ENCODE measurements around the gene MEGF9. TPM values are rescaled to one million over a fixed set of nuclear protein-coding genes. Genes with fewer than 3 reads are reported as not detected.

Gene MEGF9
- total RNA-seq, 4 donors from 2014 or later, result 19.7 to 24.7 (median 21.5) TPM

DNA sequence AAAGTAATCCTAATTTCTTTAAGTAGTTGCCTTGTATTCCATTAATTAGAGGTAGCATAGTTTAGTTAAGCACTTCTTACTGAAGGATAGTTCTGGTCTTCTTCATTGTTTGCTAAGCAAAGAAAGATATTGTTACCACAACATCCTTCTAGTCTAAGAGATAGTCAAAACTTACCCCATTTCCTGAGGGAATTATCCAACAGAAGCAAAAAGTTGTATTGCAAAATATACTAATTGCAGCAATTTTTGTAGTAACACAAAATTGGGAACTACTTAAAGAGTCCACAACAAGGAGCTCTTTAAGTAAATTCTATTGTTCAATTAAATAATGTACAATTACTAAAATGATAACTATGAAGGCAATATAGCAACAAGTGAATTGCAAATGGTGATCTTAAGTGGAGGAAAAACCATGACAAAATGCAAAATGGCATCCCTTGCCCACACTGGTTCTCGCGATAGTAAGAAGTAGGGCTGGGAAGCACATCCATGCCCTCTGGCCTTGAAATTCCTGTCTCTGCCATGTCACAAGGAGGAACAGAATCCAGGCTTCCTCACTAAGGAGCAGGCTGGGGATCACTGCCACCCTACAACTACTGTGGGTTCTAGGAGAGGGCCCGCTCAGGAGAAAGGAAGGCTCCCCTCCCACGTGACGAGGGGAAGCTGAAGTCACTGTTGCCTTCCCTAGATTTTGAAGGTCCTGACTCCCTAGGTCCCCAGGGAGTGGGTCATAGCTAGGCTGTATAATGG, 23.3 kb upstream of the MEGF9 start:
- no peaks in the 10 kb centered on the region for H3K4me1 ChIP-seq
- H3K9me3 ChIP-seq, result no peaks in the 10 kb centered on the region
- no peaks in the 10 kb centered on the region for H3K36me3 ChIP-seq
- no peak overlapping the region for H3K4me3 ChIP-seq
- ATAC-seq, result no peak
- no peaks in the 10 kb centered on the region for H3K27me3 ChIP-seq
- TF ChIP-seq EP300 (IDR thresholded peaks at IDR 0.05) (no peak), POLR2A (IDR thresholded peaks at IDR 0.05) (no peak), POLR2AphosphoS5 (IDR thresholded peaks at IDR 0.05) (no peak)
- TF ChIP-seq, protein P1, sequence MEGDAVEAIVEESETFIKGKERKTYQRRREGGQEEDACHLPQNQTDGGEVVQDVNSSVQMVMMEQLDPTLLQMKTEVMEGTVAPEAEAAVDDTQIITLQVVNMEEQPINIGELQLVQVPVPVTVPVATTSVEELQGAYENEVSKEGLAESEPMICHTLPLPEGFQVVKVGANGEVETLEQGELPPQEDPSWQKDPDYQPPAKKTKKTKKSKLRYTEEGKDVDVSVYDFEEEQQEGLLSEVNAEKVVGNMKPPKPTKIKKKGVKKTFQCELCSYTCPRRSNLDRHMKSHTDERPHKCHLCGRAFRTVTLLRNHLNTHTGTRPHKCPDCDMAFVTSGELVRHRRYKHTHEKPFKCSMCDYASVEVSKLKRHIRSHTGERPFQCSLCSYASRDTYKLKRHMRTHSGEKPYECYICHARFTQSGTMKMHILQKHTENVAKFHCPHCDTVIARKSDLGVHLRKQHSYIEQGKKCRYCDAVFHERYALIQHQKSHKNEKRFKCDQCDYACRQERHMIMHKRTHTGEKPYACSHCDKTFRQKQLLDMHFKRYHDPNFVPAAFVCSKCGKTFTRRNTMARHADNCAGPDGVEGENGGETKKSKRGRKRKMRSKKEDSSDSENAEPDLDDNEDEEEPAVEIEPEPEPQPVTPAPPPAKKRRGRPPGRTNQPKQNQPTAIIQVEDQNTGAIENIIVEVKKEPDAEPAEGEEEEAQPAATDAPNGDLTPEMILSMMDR (IDR thresholded peaks at IDR 0.05), result no peak
- H3K27ac ChIP-seq, result no peak overlapping the region
- WGBS, 2 donors (ENCODE audit: low coverage in 1 of 2), result 95 to 100% methylated on average over 3 of the region's 5 CpGs

DNA sequence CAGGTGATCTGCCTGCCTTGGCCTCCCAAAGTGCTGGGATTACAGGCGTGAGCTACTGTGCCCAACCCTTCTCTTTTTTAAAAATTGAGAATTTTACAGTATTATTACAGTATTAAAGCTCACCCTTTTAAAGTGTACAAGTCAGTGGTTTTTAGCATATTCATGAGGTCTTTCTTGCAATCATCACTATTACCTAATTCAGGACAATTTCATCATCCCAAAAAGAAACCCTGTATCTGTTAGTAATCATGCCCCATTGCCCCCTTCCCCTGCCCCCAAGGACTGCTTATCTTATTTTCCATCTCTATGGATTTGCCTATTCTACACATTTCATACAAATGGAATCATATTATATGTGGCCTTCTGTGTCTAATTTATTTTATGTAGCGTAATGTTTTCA, 22.6 kb upstream of the MEGF9 start:
- Histone ChIP-seq H3K4me3 (no peak overlapping the region), H3K27me3 (no peaks in the 10 kb centered on the region), H3K36me3 (no peaks in the 10 kb centered on the region), H3K9me3 (no peaks in the 10 kb centered on the region), H3K4me1 (no peaks in the 10 kb centered on the region), H3K27ac (no peak overlapping the region)
- 86 to 100% methylated on average over 1 to 2 of the region's 2 CpGs for WGBS, 2 donors (ENCODE audit: low coverage in 1 of 2)
- ATAC-seq, result no peak
- TF ChIP-seq POLR2AphosphoS5 (IDR thresholded peaks at IDR 0.05) (no peak), EP300 (IDR thresholded peaks at IDR 0.05) (no peak), POLR2A (IDR thresholded peaks at IDR 0.05) (no peak)
- TF ChIP-seq, protein P1 (IDR thresholded peaks at IDR 0.05), result no peak

DNA sequence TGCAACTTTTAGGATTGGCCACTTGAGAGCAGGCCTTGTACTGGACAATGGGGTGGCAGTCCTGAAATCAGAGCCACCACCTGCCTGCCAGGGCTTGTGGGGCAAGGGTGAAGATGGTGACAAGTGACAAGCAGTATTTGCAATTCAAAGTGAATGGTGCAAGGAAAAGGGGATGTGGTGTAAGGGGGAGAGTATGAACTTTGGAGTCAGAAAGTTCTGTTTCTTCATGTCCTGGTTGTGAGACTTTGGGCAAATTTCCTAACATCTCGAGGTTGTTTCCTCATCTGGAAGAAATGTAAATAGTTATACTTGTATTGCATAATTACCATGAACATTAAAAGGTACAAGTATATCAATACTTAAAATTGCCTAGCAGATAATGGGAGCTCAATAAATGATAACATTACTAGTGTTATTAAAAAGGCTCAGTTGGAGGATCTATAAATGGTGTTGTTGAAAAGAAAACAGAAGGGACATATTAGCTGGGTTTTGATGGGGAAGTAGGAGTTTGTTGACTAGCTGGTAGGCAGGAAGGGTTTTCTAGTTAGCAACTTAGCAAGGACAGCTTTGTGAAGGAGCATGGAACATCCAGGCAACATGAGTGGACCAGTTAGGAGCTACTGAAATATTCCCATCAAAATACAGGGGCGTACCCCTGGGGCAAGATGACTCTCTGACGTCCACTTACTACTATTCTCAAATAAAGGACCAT, 21.3 kb upstream of the MEGF9 start:
- peak; percentile 32 for TF ChIP-seq POLR2AphosphoS5 (IDR thresholded peaks at IDR 0.05)
- TF ChIP-seq, protein P1 (IDR thresholded peaks at IDR 0.05), result no peak
- TF ChIP-seq EP300 (IDR thresholded peaks at IDR 0.05), result no peak
- no peaks in the 10 kb centered on the region for H3K36me3 ChIP-seq
- 62 to 70% methylated on average over 3 of the region's 3 CpGs for WGBS, 2 donors (ENCODE audit: low coverage in 1 of 2)
- H3K27ac ChIP-seq, result peak overlapping the region in 2 of 4 donors; percentile 18 to 43
- no peaks in the 10 kb centered on the region for H3K9me3 ChIP-seq
- ATAC-seq, result peak; percentile 62
- no peaks in the 10 kb centered on the region for H3K27me3 ChIP-seq
- H3K4me1 ChIP-seq, result peaks cover 0 to 9% (median 4%) of the 10 kb centered on the region in 3 donors
- H3K4me3 ChIP-seq, result no peak overlapping the region

DNA sequence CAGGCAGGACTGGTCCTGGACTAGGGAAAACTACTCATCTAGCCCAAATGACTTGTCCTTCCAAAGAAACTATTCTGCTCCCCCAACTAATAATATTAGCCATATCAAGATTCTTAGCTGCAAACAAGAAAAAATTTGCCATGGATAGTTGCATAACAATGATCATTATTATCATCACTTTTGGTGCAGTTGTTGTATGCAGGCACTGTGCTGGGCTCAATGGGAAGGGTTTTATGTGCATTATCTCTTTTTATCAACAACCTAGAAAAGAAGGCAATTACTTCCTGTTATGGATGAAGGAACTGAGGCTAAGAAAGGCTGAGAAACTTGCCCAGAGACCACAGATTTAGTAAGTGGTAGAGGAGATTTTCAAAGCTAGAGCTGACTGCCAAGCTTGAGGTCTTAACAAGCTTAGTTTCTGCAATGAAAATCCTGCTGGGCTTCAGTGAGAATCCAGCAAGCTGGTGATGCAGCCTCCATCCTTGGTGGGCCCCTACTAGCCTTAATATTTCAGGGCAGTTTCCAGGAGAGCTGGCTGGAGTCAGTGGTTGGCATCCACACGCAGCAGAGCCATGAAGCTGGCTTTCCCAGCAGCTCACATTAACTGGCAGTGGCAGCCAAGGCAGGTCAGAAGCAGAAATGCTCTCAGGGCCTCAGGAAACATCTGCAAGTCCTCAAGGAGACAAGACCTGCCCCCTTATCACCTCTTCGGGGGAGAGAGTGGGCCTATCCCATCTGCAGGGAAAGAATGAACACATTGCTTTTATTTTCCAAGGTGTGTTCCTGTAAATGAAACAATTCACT, 20.5 kb upstream of the MEGF9 start:
- Histone ChIP-seq H3K27ac (peak overlapping the region in 2 of 4 donors; percentile 18 to 43), H3K4me1 (peaks cover 0 to 10% (median 4%) of the 10 kb centered on the region in 3 donors)

More for the DNA sequence above, 20.5 kb upstream of the MEGF9 start:
- no peak overlapping the region for H3K4me3 ChIP-seq
- no peaks in the 10 kb centered on the region for H3K36me3 ChIP-seq
- no peaks in the 10 kb centered on the region for H3K27me3 ChIP-seq
- H3K9me3 ChIP-seq, result no peaks in the 10 kb centered on the region
- ATAC-seq, result peak; percentile 2
- TF ChIP-seq EP300 (IDR thresholded peaks at IDR 0.05), result no peak
- no peak for TF ChIP-seq POLR2A (IDR thresholded peaks at IDR 0.05)
- TF ChIP-seq POLR2AphosphoS5 (IDR thresholded peaks at IDR 0.05), result no peak
- TF ChIP-seq, protein P1 (IDR thresholded peaks at IDR 0.05), result no peak
- WGBS, 2 donors (ENCODE audit: low coverage in 1 of 2), result no CpG with 5 or more reads among the region's 2 CpGs

Measured in gastroesophageal sphincter (tissue), 4 donors.